A549 (cell line): ENCODE data around the gene NFYC. TPM values are rescaled to one million over a fixed set of nuclear protein-coding genes. Genes with fewer than 3 reads are reported as not detected.

Source experiments
- ATAC-seq, 2 experiments: fragments of 200-7000 bp in 1 of 2; fragments of >200 bp in 1 of 2; cut with Nextera tagmentation in 1 of 2; cut with Tn5 transposase in 1 of 2; 3 replicates each; pipeline versions ENCODE4 v1.8.0 to v1.9.1; 2018 to 2020; ENCODE audit warnings: mild to moderate bottlenecking in 1 of 2, moderate library complexity in 1 of 2
- CTCF ChIA-PET: fragments of 300-600 bp; sonication (Branson Sonifier 250); formaldehyde crosslinking; extraction: SDS; loops from one replicate; lab custom pipeline; 2021; ENCODE audit warnings: antibody characterized with exemption, inconsistent platforms; lab: Yijun Ruan, JAX
- POLR2A ChIA-PET: fragments of 350-600 bp; formaldehyde crosslinking; extraction: SDS; loops from one replicate; lab custom pipeline; 2021; ENCODE audit warnings: antibody characterized with exemption, inconsistent platforms; lab: Yijun Ruan, JAX
- DNase-seq, 2 experiments: peaks; one replicate each; pipeline versions ENCODE4 v3.0.0 to v3.0.0-alpha.2; 2011 to 2016; ENCODE audit warnings: low read depth in 1 of 2, low spot score in 1 of 2
- FAIRE-seq: peaks from 2 replicates; lab custom pipeline; 2011; peaks lifted over from hg19 to GRCh38; lab: Jason Lieb, UNC
- H3K27ac ChIP-seq, 2 experiments: fragments of >200 bp; sonication (Bioruptor Twin); formaldehyde crosslinking; 3 replicates each; pipeline ENCODE4 v1.5.1; 2016 to 2017
- H3K4me1 ChIP-seq: fragments of >200 bp; sonication (Bioruptor Twin); formaldehyde crosslinking; 3 replicates; pipeline ENCODE4 v1.6.1; 2016
- H3K4me2 ChIP-seq: fragments of >200 bp; sonication (Bioruptor Twin); formaldehyde crosslinking; 3 replicates; pipeline ENCODE4 v1.6.1; 2016
- H3K4me3 ChIP-seq: fragments of >200 bp; sonication (Bioruptor Twin); formaldehyde crosslinking; 3 replicates; pipeline ENCODE4 v1.5.1; 2016
- H3K9me3 ChIP-seq: fragments of >200 bp; sonication (Bioruptor Twin); formaldehyde crosslinking; 3 replicates; pipeline ENCODE4 v1.6.1; 2016
- BCL3 ChIP-seq: fragments of >200 bp; sonication (Bioruptor Twin); formaldehyde crosslinking; IDR thresholded peaks from 3 replicates; pipeline ENCODE4 v1.6.1; 2016
- CHD2 ChIP-seq: fragments of 150-350 bp; IDR thresholded peaks from 2 replicates; pipeline ENCODE4 v1.6.1; 2014; ENCODE audit warnings: low read length; ENCODE audit not compliant: partially characterized antibody
- EP300 ChIP-seq, 2 experiments: fragments of >200 bp; sonication (Bioruptor Twin); formaldehyde crosslinking; IDR thresholded peaks; 2 replicates in 1 of 2; 3 replicates in 1 of 2; pipeline ENCODE4 v1.6.1; 2016 to 2017
- FOSB ChIP-seq: fragments of 250-450 bp; sonication (Bioruptor Pico); IDR thresholded peaks from 2 replicates; pipeline ENCODE4 v1.5.0; 2020; ENCODE audit warnings: mild to moderate bottlenecking, moderate library complexity
- FOSL2 ChIP-seq, 2 experiments: fragments of 450-650 bp in 1 of 2; fragments of >200 bp in 1 of 2; sonication (Bioruptor Twin) in 1 of 2; formaldehyde crosslinking; IDR thresholded peaks; 2 replicates each; pipeline versions ENCODE4 v1.5.0 to v1.6.1; 2016 to 2020; ENCODE audit warnings: mild to moderate bottlenecking in 1 of 2, moderate library complexity in 1 of 2
- GATA3 ChIP-seq: IDR thresholded peaks from 2 replicates; pipeline ENCODE4 v1.6.1; 2012; ENCODE audit warnings: borderline replicate concordance
- HEYL ChIP-seq: fragments of 250-450 bp; sonication (Bioruptor Pico); IDR thresholded peaks from 2 replicates; pipeline ENCODE4 v1.8.0; 2021; ENCODE audit warnings: mild to moderate bottlenecking, moderate library complexity
- HOXB13 ChIP-seq: fragments of 250-450 bp; sonication (Bioruptor Pico); IDR thresholded peaks from 2 replicates; pipeline ENCODE4 v1.5.0; 2020; ENCODE audit warnings: low read depth, mild to moderate bottlenecking, moderate library complexity
- JUNB ChIP-seq: fragments of >200 bp; sonication (Bioruptor Twin); formaldehyde crosslinking; IDR thresholded peaks from 2 replicates; pipeline ENCODE4 v1.6.1; 2016
- MAZ ChIP-seq: fragments of 150-350 bp; IDR thresholded peaks from 2 replicates; pipeline ENCODE4 v1.6.1; 2014; ENCODE audit warnings: antibody characterized with exemption, low read depth, low read length, borderline replicate concordance
- NPAS2 ChIP-seq: fragments of 250-450 bp; sonication (Bioruptor Pico); IDR thresholded peaks from 2 replicates; pipeline ENCODE4 v1.8.0; 2022; ENCODE audit warnings: mild to moderate bottlenecking, moderate library complexity, borderline replicate concordance
- PBX3 ChIP-seq: IDR thresholded peaks from 2 replicates; pipeline ENCODE4 v1.6.1; 2012
- RFX5 ChIP-seq: fragments of 450-650 bp; IDR thresholded peaks from 2 replicates; pipeline ENCODE4 v1.7.1; 2014; ENCODE audit warnings: antibody characterized with exemption, mild to moderate bottlenecking, moderate library complexity
- RNF2 ChIP-seq: fragments of 200-600 bp; sonication (generic); IDR thresholded peaks from 2 replicates; pipeline ENCODE4 v1.6.1; 2016; ENCODE audit warnings: low read depth, mild to moderate bottlenecking, antibody characterized with exemption, moderate library complexity, borderline replicate concordance
- ZFP36 ChIP-seq: fragments of 450-650 bp; IDR thresholded peaks from 2 replicates; pipeline ENCODE4 v1.6.1; 2014; ENCODE audit warnings: borderline replicate concordance; ENCODE audit not compliant: partially characterized antibody
- WGBS: methylation state at CpG from one replicate; pipeline ENCODE4 v1.1.6; 2017; ENCODE audit errors: missing lambda C conversion rate; 5-methylcytosine and 5-hydroxymethylcytosine counted together
- polyA plus RNA-seq, 4 experiments: library from polyadenylated mRNA; depleted of rRNA in 3 of 4; stranded (reverse); fragments of >200 nt; fragmentation: RNase III in 1 of 4; extraction: RNeasy Plus Mini Kit Qiagen cat#74134 plus additional on column Dnase treatment in 1 of 4; gene quantifications; 2 replicates in 3 of 4; 3 replicates in 1 of 4; pipeline ENCODE4 v1.2.3, GENCODE V29; 2011 to 2017

Gene NFYC
- polyA plus RNA-seq, 2 of the 4 experiments (the other 2 are of a cell fraction), result 35.1 to 43.4 TPM

GRCh38 chr1:40708750-40709099 is 17.2 kb downstream of the NFYC start:
- peaks cover 58% of the 10 kb centered on the region for H3K4me1 ChIP-seq
- peak overlapping the region; percentile 46 for H3K4me3 ChIP-seq
- H3K4me2 ChIP-seq, result peak overlapping the region; percentile 78
- ChIA-PET CTCF (interaction anchor here (1.5 kb wide), 1 partner anchor 43 kb away, joined by 3 read pairs; the partner anchor contains the start of gene RIMS3), POLR2A (interaction anchor here (1.5 to 2.3 kb wide), 2 partner anchors 17 kb away, joined by 5 to 8 read pairs; partner anchors contain the start of gene NFYC)
- no peaks in the 10 kb centered on the region for H3K9me3 ChIP-seq
- ATAC-seq (peak; percentile 87 to 88), FAIRE-seq (no peak), DNase-seq (peak; percentile 65 to 68)
- H3K27ac ChIP-seq, result peak overlapping the region; percentile 61 to 86
- TF ChIP-seq MAZ, result no peak
- 23% methylated on average over 3 of the region's 3 CpGs for WGBS

GRCh38 chr1:40709100-40709801 is 17.7 kb downstream of the NFYC start:
- FAIRE-seq, result no peak
- Histone ChIP-seq H3K4me1 (peaks cover 56% of the 10 kb centered on the region), H3K4me3 (peak overlapping the region; percentile 46), H3K27ac (peak overlapping the region; percentile 61 to 86), H3K4me2 (peak overlapping the region; percentile 78), H3K9me3 (no peaks in the 10 kb centered on the region)
- WGBS, result 31% methylated on average over 10 of the region's 10 CpGs
- TF ChIP-seq PBX3, result 0 out of 2 replicates have a peak, but pooled peaks have one; percentile 29
- TF ChIP-seq FOSB (CRISPR knock-in tag), result no peak
- TF ChIP-seq RFX5, result no peak
- no peak for TF ChIP-seq ZFP36
- no peak for TF ChIP-seq GATA3
- peak; percentile 69 to 89 for DNase-seq
- POLR2A ChIA-PET, result interaction anchor here (0.6 to 1.5 kb wide), 2 partner anchors 17 to 41 kb away, joined by 3 to 5 read pairs; partner anchors contain the start of gene NFYC
- ATAC-seq, result peak; percentile 94 to 99
- CTCF ChIA-PET, result interaction anchor here (1.3 to 1.5 kb wide), 2 partner anchors 33 to 44 kb away, joined by 3 to 4 read pairs; partner anchors contain the start of gene RIMS3

GRCh38 chr1:40709802-40710278 is 18.3 kb downstream of the NFYC start:
- Histone ChIP-seq H3K4me1 (peaks cover 52% of the 10 kb centered on the region), H3K9me3 (no peaks in the 10 kb centered on the region), H3K4me3 (peak overlapping the region; percentile 46), H3K4me2 (peak overlapping the region; percentile 78), H3K27ac (peak overlapping the region; percentile 61 to 86; a peak in 5 of 6 replicates)
- ATAC-seq, result no peak
- no peak for DNase-seq
- ChIA-PET CTCF (interaction anchor here (1.3 to 1.5 kb wide), 2 partner anchors 33 to 44 kb away, joined by 3 to 4 read pairs; partner anchors contain the start of gene RIMS3), POLR2A (interaction anchor here (0.6 to 1.5 kb wide), 2 partner anchors 18 to 42 kb away, joined by 3 to 5 read pairs; partner anchors contain the start of gene NFYC)
- WGBS, result 39% methylated on average over 3 of the region's 3 CpGs
- TF ChIP-seq HEYL (CRISPR knock-in tag) (no peak), CHD2 (no peak), ZFP36 (no peak), HOXB13 (no peak), BCL3 (no peak), FOSL2 (IDR thresholded peaks at IDR 0.05) (no peak), FOSL2 (CRISPR knock-in tag; IDR thresholded peaks at IDR 0.05) (no peak), JUNB (no peak), RFX5 (no peak), EP300 (IDR thresholded peaks at IDR 0.05) (no peak), NPAS2 (CRISPR knock-in tag) (no peak), RNF2 (no peak)
- no peak for FAIRE-seq
